Dedifferentiated amniotic fluid mesenchymal stem cell (primary cell): ENCODE results near the gene SLC6A6.

Experiments used
- DNase-seq: peaks from one replicate; pipeline ENCODE4 v3.0.0-alpha.2; 2016; ENCODE audit errors: extremely low spot score

Gene SLC6A6

GRCh38 chr3:14402304-14402811 lies at the start of gene SLC6A6:
SLC6A6 (plus strand) TSS chr3:14402606; CDS start chr3:14443635, 41,029 bp downstream.
- peak; percentile 89 for DNase-seq

- DNase-seq = no peak
Measured at GRCh38 chr3:14353502-14353901, 48.9 kb upstream of the SLC6A6 start.

DNA sequence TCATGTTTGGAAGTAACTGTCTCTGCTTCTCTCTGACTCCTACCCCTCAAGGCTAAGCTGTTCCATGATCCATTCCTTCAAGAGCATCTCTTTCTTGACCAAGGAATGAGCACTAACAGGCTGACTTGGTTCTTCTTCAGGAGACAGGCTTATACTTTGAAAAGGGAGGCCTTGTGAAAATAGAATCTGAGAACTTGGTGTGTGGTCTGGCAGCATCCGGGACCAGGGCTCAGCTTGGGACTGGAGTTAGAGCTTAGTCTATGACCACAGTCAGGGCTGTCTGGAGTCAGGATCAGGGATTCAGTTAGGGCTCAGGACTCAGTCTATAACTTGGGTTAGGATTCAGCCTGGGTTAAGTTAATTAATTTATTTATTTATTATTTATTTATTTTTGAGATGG lies 44.9 kb upstream of the SLC6A6 start:
- no peak for DNase-seq

DNA sequence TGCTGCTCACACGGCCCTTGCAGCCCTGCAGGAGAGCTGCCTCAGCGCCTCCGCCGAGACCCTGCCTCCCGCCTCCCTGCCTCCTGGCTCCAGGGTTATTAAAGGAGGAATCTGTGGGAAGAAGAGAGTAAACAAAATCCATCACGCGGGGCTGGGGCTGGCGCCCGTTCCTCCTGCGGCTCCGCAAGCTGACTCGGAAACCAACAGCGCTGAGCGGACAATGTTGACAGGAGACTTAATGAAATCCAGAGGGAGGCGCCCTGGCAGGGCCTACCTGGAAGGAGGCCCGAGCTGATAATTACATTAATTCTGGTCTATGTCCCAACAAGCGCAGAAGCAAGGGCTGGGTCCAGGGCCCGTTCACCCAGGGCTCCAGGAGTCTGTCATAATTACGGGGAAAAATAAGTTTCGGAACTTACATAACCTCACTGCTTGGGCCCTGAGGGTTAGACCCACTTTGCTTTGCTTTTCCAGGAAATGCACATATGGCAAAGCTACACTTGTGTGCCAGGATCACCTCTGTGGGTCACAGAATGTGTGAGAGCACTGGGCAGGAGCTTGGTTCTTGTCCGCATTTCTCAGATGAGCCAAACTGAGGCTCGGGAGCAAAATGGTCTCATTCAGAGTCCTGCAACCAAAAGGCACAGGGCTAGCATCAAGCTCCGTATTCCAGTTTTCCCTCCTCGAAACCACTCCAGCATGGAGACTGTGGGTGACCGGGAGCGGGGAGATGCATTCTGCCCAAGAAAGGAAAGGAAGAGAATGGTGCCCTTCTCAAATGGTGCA lies 43.8 kb upstream of the SLC6A6 start:
- DNase-seq = peak; percentile 15

- no peak for DNase-seq
Measured at GRCh38 chr3:14359348-14359747, 43.1 kb upstream of the SLC6A6 start.

- no peak for DNase-seq
Measured at GRCh38 chr3:14360123-14360881, 42.1 kb upstream of the SLC6A6 start.

DNA sequence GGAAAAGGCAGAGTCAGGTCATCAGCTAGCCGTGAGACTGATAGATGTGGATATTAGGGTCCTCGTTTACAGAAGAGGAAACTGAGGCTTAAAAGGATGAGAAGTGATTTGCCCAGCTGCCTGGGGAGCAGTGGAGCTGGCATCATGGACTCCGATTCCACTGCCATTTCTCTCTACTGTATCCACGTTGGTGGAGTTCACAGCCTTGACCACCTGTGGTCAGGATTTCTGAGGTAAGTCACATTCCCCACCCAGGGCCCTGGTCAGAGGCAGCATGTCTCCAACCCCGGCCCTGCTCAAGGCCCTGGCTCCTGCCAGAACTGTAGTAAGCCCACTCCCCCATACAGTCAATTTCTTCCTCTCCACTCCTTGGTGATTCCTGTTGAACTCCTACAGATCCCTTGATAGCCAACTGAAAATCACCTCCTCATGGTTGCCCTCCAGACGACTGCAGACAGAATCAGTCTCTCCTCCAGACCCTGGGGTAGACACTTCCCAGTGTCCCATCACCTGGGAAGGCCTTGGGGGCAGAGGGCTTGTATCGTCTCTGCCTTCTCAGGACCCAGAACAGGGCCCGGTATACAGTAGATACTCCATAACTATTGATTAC lies 41.2 kb upstream of the SLC6A6 start:
- DNase-seq = no peak

DNA sequence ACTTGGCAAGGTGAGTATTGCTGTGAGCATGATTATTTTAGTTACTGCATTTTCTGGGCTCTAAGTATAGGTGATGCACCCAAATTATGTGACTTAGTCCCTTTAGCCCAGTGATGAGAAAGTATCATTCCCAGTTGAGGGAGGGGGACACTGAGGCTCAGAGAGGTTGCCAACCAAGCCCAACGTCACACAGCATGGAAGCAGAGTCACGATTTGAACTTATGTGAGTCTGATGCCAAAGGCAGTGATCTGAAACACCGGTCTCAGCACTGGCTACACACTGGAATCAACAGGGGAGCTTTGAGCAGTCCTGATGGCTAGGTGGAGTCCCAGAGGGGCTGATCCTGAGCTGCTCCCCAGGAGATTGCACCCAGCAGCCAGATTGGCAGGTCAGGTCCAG lies 39.5 kb upstream of the SLC6A6 start:
- DNase-seq = no peak

DNA sequence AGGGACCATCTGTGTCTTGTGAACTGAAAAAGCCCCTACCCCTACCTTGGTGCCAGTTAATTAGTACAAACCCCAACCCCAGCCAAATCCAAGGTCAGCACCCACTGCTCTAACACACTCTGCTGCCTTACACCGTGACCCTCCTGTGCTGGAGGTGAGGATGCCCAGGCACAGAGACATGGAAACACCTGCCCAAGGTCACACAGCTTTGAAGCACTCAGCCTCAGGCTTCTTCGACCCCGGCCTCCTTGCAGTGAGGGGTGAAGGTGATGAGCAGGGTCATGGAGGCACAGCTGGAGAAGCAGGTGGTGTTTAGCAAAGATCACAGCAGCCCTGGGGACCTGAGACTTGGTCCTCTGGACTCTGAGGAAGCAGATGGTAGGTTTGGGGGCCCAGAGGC lies 39.0 kb upstream of the SLC6A6 start:
- no peak for DNase-seq

DNA sequence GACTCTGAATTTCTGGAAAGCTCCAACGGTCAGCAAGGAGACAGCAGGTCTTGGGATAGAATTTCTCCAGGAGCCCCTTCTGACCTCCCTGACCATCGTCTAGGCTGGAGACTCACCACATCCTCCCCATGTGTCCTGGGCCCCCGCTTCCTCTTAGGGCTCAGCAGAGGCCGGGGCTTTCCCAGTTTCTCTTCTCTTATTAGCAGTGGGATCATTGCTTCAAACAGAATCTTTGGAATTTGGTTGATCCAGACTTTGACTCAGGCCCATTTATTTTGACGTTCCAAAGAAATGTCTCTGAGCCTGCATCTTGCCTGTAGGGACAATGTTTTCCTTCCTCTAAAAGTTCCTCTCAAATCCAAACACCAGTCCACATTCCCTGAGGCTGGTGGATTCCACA lies 38.4 kb upstream of the SLC6A6 start:
- DNase-seq = no peak

DNA sequence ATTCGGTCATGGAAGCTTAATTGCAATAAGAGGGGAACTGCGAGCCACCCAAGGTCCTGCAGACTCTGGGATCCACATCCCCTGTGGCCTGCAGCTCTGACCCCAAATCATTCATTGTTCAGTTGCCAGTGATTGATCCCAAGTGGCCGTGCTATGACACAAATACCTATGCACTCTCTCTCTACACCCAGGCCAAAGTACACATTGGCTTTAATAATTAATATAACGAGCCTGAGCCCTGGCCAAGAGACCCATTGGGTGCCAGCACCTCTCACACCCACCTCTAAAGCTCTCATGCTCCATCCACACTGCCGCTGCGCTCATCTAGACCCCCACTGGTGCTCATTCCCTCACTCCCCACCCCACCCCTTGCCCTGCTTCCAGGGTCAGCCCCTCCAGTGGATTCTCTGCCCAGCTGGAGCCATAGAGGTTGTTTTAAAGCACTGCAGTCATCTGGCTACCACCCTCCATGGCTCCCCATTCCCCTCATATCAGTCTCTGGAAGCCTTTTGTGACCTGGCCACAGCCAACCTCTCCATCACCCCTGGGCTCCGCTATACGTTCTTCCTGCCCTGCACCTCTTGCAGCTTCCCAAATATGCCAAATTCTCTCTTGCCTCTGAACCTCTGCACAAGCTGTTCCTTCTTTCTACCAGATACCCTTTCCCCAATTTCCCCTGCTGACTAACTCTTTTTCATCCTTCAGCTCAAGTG lies 37.7 kb upstream of the SLC6A6 start:
- DNase-seq = no peak

- DNase-seq = no peak
Measured at GRCh38 chr3:14366248-14366647, 36.2 kb upstream of the SLC6A6 start.

GRCh38 chr3:14366915-14367823 lies 35.2 kb upstream of the SLC6A6 start:
- DNase-seq = no peak

DNA sequence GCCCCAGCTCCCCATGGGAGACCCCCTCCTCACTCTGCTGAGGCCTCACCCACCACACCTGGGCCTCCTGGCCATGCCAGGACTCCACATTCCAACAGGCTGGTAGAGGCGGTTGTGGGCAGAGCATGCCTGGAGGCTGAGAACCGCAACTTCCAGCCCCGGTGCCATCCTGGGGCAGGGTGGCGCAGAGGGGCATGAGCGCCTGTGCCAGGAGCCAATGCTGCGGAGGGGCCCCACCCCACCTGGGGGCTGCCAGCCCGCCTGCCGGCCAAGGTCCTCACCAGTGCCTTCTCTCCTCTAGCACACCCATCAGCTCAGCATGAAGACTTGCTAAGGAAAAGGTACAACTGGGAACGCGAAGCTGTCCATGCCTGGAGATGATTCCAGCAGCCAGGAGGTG lies 34.3 kb upstream of the SLC6A6 start:
- no peak for DNase-seq

DNA sequence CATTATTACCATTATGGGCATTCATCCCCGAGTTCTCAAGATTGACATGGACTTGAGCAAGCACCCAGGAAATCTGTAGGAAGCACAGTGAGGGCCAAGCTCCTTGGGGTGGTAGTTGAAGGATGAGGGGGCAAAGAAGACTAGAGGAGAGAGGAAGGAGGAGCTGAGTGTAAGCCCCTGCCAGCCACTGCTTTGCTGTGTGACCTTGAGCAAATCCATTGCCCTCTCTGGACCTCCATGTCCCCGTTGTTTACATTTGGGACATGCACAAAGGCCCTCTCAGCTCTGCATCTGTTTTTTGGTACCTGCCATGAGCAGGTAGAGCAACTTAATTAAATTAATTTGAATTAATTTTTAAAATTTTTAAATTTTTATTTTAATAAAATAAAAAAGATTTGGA lies 33.5 kb upstream of the SLC6A6 start:
- no peak for DNase-seq

DNA sequence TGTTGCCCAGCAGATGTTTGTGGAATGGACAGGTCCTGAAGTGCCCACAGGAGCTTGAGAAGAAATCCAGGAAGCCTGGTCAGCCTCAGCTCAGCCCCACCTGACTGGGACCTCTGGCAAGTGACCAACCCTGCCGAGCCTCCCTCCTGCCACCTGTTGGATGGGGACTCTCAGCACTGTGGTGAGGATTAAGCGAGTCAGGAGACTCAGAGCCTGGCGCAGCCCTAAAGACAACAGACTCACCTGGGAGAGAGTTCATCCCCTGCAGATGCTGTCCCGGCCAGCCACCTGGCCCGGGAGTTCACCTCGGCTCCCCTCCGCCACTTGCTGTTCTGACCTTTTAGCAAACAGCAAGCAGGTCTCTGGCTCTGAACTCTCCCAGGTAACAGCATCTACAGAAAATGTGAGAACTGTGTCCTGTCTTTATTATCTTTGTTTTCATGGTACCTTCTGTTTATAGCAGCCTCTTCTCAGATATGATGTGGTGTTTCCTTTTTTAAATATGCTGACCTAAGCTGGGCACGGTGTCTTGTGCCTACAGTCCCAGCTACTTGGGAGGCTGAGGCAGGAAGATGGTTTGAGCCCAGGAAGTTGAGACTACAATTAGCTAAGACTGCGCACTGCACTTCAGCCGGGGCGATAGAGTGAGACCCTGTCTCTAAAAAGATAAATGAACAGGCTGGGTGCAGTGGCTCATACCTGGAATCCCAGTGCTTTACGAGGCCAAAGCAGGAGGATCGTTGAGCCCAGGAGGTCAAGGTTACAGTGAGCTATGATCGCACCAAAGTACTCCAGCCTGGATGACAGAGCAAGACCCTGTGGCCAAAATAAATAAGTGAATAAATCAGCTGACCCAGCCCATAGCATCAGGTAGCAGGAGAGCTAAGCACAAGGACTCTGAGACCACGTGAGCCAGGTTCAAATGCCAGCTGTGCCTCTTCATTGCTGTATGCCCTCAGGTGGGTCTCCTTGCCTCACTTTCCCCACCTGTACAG lies 32.4 kb upstream of the SLC6A6 start:
- DNase-seq = no peak

GRCh38 chr3:14370720-14371572 lies 31.5 kb upstream of the SLC6A6 start:
- no peak for DNase-seq

GRCh38 chr3:14371573-14372474 lies 30.6 kb upstream of the SLC6A6 start:
- peak; percentile 28 for DNase-seq
